Gastrocnemius medialis (tissue), 4 donors: Measurements from ENCODE around the gene ZDHHC22. TPM values are rescaled to one million over a fixed set of nuclear protein-coding genes. Genes with fewer than 3 reads are reported as not detected.

Experiments used
- ATAC-seq, 2 donors: fragments of 150-250 bp; one replicate each; pipeline ENCODE4 v1.9.1; 2016
- DNase-seq, 2 donors: peaks; one replicate each; pipeline ENCODE4 v3.0.0-alpha.2; 2019
- H3K27ac ChIP-seq, 4 donors: fragments of 200-600 bp; sonication (generic); 1 replicate in 1 of 4; 2 replicates in 3 of 4; pipeline ENCODE4 v1.5.1; 2016 to 2018; ENCODE audit warnings: mild to moderate bottlenecking in 2 of 4, moderate library complexity in 1 of 4
- H3K27me3 ChIP-seq, 3 donors: fragments of 200-600 bp; sonication (generic) in 2 of 3; 1 replicate in 1 of 3; 2 replicates in 2 of 3; pipeline versions ENCODE4 v1.5.1 to v1.6.0; 2016 to 2019; ENCODE audit warnings: mild to moderate bottlenecking in 1 of 3, moderate library complexity in 1 of 3
- H3K36me3 ChIP-seq, 2 donors: fragments of 200-600 bp; sonication (generic) in 1 of 2; one replicate each; pipeline ENCODE4 v1.5.1; 2017 to 2018
- H3K4me1 ChIP-seq, 2 donors: fragments of 200-600 bp; sonication (generic) in 1 of 2; one replicate each; pipeline ENCODE4 v1.5.1; 2016 to 2017; ENCODE audit warnings: mild to moderate bottlenecking in 2 of 2
- H3K4me3 ChIP-seq, 4 donors: fragments of 200-600 bp; sonication (generic) in 3 of 4; 1 replicate in 1 of 4; 2 replicates in 3 of 4; pipeline ENCODE4 v1.5.1; 2016 to 2019; ENCODE audit warnings: mild to moderate bottlenecking in 2 of 4
- H3K9me3 ChIP-seq, 3 donors: fragments of 200-600 bp; sonication (generic) in 2 of 3; 1 replicate in 1 of 3; 2 replicates in 2 of 3; pipeline ENCODE4 v1.5.1; 2016 to 2019
- CTCF ChIP-seq, 5 experiments: fragments of 450-650 bp in 3 of 5; fragments of 200-600 bp in 2 of 5; sonication (generic) in 2 of 5; IDR thresholded peaks in 4 of 5; conservative IDR thresholded peaks in 1 of 5; 1 replicate in 4 of 5; 2 replicates in 1 of 5; pipeline ENCODE4 v1.5.1; 2016 to 2019; ENCODE audit warnings: antibody characterized with exemption in 5 of 5, mild to moderate bottlenecking in 3 of 5, moderate library complexity in 3 of 5
- POLR2A ChIP-seq, 2 donors: fragments of 450-650 bp; IDR thresholded peaks; one replicate each; pipeline ENCODE4 v1.6.1; 2017; ENCODE audit warnings: antibody characterized with exemption in 2 of 2, mild to moderate bottlenecking in 2 of 2, moderate library complexity in 2 of 2
- in situ Hi-C, 4 donors: fragments of 200-750 bp; cut with MboI; loops; one replicate each; pipeline versions ENCODE4 v1.15.0 to v1.8.0; 2017; ENCODE audit warnings: low sequenced_read_pairs in 4 of 4
- intact Hi-C: fragments of 100-400 bp; cut with DNase I; formaldehyde crosslinking; loops from one replicate; pipeline ENCODE4 v1.15.1; 2023; ENCODE audit warnings: low total_unique reads
- total RNA-seq, 4 donors: library from RNA; depleted of rRNA; stranded (reverse); fragments of >200 nt; gene quantifications; one replicate each; pipeline versions ENCODE4 v1.1.0 to v1.2.3, GENCODE V29; 2016

The ZDHHC22 gene
- total RNA-seq, 4 donors from 2014 or later, result not detected

- Histone ChIP-seq H3K9me3 (no peaks in the 10 kb centered on the region), H3K27me3 (peaks cover 0 to 3% (median 0%) of the 10 kb centered on the region in 3 donors), H3K4me1 (peaks cover 8 to 9% of the 10 kb centered on the region in 2 donors), H3K4me3 (no peak overlapping the region), H3K27ac (peak overlapping the region in 3 of 4 donors; percentile 24 to 40 (median 38)), H3K36me3 (no peaks in the 10 kb centered on the region)
- intact Hi-C loops, result no loop called here
- TF ChIP-seq CTCF (IDR thresholded peaks at IDR 0.05 in 4 of 5, conservative IDR thresholded peaks at IDR 0.05 in 1 of 5) (no peak), POLR2A (IDR thresholded peaks at IDR 0.05) (no peak)
- DNase-seq (peak; percentile 13 to 62), ATAC-seq (peak; percentile 85 to 89)
- in situ Hi-C loops, result no loop called here
Measured at GRCh38 chr14:77158175-77158881, 16.7 kb upstream of the ZDHHC22 start.

GRCh38 chr14:77157740-77158139 is 16.1 kb upstream of the ZDHHC22 start:
- no peaks in the 10 kb centered on the region for H3K9me3 ChIP-seq
- H3K27me3 ChIP-seq, result peaks cover 0 to 3% (median 0%) of the 10 kb centered on the region in 3 donors
- ATAC-seq (peak in 1 of 2 donors; percentile 31), DNase-seq (no peak)
- H3K27ac ChIP-seq, result peak overlapping the region in 3 of 4 donors; percentile 24 to 38 (median 31)
- intact Hi-C loops, result no loop called here
- in situ Hi-C loops, result no loop called here
- no peak overlapping the region for H3K4me3 ChIP-seq
- peaks cover 8 to 9% of the 10 kb centered on the region in 2 donors for H3K4me1 ChIP-seq
- no peak for TF ChIP-seq CTCF (IDR thresholded peaks at IDR 0.05 in 4 of 5, conservative IDR thresholded peaks at IDR 0.05 in 1 of 5)
- no peaks in the 10 kb centered on the region for H3K36me3 ChIP-seq

GRCh38 chr14:77155083-77155482 is 13.5 kb upstream of the ZDHHC22 start:
- peaks cover 8 to 9% of the 10 kb centered on the region in 2 donors for H3K4me1 ChIP-seq
- peaks cover 0 to 3% (median 0%) of the 10 kb centered on the region in 3 donors for H3K27me3 ChIP-seq
- TF ChIP-seq CTCF (IDR thresholded peaks at IDR 0.05 in 4 of 5, conservative IDR thresholded peaks at IDR 0.05 in 1 of 5) (no peak), POLR2A (IDR thresholded peaks at IDR 0.05) (no peak)
- ATAC-seq, result no peak
- no peaks in the 10 kb centered on the region for H3K36me3 ChIP-seq
- H3K9me3 ChIP-seq, result no peaks in the 10 kb centered on the region
- H3K4me3 ChIP-seq, result no peak overlapping the region
- in situ Hi-C loops (no loop called here), intact Hi-C loops (no loop called here)
- DNase-seq, result no peak
- H3K27ac ChIP-seq, result no peak overlapping the region

GRCh38 chr14:77154421-77154820 is 12.8 kb upstream of the ZDHHC22 start:
- intact Hi-C loops (no loop called here), in situ Hi-C loops (no loop called here)
- DNase-seq (no peak), ATAC-seq (no peak)
- Histone ChIP-seq H3K9me3 (no peaks in the 10 kb centered on the region), H3K4me1 (peaks cover 8 to 9% of the 10 kb centered on the region in 2 donors), H3K27ac (no peak overlapping the region), H3K4me3 (no peak overlapping the region), H3K36me3 (no peaks in the 10 kb centered on the region), H3K27me3 (peaks cover 0 to 3% (median 0%) of the 10 kb centered on the region in 3 donors)
- TF ChIP-seq CTCF (IDR thresholded peaks at IDR 0.05 in 4 of 5, conservative IDR thresholded peaks at IDR 0.05 in 1 of 5), result no peak
- TF ChIP-seq POLR2A (IDR thresholded peaks at IDR 0.05), result no peak
